AG09319 (cell line): Measurements from ENCODE around the gene TMEM156.

ENCODE experiments used
- DNase-seq: peaks from one replicate; pipeline ENCODE4 v3.0.0-alpha.2; 2010; ENCODE audit warnings: low read depth; ENCODE audit errors: extremely low read depth
- CTCF ChIP-seq: IDR thresholded peaks from 2 replicates; pipeline ENCODE4 v1.5.1; 2011; ENCODE audit warnings: low read depth, mild to moderate bottlenecking, inconsistent platforms, low read length, moderate library complexity

The TMEM156 gene

GRCh38 chr4:39032218-39033085, at the start of gene TMEM156:
TSS of gene TMEM156 (minus strand) at chr4:39032409. CDS start at chr4:39032313, 96 bp downstream.
- no peak for TF ChIP-seq CTCF
- no peak for DNase-seq

- no peak for TF ChIP-seq CTCF
- DNase-seq = no peak
Measured at GRCh38 chr4:39078829-39079228, 46.6 kb upstream of the TMEM156 start.

GRCh38 chr4:39068907-39069306, 36.7 kb upstream of the TMEM156 start:
- DNase-seq = no peak
- TF ChIP-seq CTCF = no peak

GRCh38 chr4:39067451-39067850, 35.2 kb upstream of the TMEM156 start:
- DNase-seq = no peak
- TF ChIP-seq CTCF = no peak

GRCh38 chr4:39067031-39067430, 34.8 kb upstream of the TMEM156 start:
- no peak for DNase-seq
- no peak for TF ChIP-seq CTCF

GRCh38 chr4:39066371-39066770, 34.2 kb upstream of the TMEM156 start:
- no peak for TF ChIP-seq CTCF
- DNase-seq = no peak

GRCh38 chr4:39063430-39063829, 31.2 kb upstream of the TMEM156 start:
- no peak for TF ChIP-seq CTCF
- no peak for DNase-seq
